ENCODE measurements around the gene HAUS3.

- TF ChIP-seq CTCF (conservative IDR thresholded peaks at IDR 0.05; ENCODE audit: low read depth in 2 of 2) = no peak
- TF ChIP-seq EZH2 (IDR thresholded peaks at IDR 0.05; ENCODE audit: low read depth, unreplicated experiment) = no peak
- no peak for TF ChIP-seq POLR2AphosphoS5 (IDR thresholded peaks at IDR 0.05; ENCODE audit: low read depth)
- TF ChIP-seq CREB1 (CRISPR knock-in tag; IDR thresholded peaks at IDR 0.05; ENCODE audit: low read depth) = no peak
- TF ChIP-seq REST (IDR thresholded peaks at IDR 0.05; ENCODE audit: unreplicated experiment) = no peak
- TF ChIP-seq EZH2phosphoT487 (IDR thresholded peaks at IDR 0.05; ENCODE audit: unreplicated experiment) = no peak
- no peak for TF ChIP-seq NANOG (IDR thresholded peaks at IDR 0.05; ENCODE audit: borderline replicate concordance)
- TF ChIP-seq ZNF114 (CRISPR knock-in tag; IDR thresholded peaks at IDR 0.05) = no peak
Measured at GRCh38 chr4:2245787-2246275, 3.9 kb upstream of the HAUS3 start.
